ENCODE results near the gene ICOS.
A peak's percentile ranks its signal among the peaks of the same experiment; 100 is the strongest.
"Not testable (repeated sequence)": the region's sequence is repeated elsewhere in the genome, so short reads cannot be mapped to it uniquely, and the experiment has no call there.

Gene ICOS

DNA sequence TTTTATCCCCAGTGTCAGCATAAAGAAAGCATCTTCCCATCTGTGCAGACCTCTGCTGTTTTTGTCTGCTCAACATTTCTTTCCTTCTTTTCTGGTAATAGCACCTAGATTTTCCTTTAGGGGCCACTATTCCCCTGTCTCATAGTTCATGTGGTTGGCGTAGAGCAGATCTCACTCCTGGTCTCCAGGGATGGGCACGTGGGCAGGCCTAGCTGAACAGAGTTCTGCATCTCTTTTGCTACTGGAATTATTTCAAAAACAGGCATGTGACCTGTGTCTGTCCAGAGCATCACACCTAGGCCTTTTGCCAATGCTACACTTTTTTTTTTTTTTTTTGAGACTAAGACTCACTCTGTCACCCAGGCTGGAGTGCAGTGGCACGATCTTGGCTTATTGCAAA, 17.7 kb upstream of the ICOS start:
- no peak for DNase-seq

DNA sequence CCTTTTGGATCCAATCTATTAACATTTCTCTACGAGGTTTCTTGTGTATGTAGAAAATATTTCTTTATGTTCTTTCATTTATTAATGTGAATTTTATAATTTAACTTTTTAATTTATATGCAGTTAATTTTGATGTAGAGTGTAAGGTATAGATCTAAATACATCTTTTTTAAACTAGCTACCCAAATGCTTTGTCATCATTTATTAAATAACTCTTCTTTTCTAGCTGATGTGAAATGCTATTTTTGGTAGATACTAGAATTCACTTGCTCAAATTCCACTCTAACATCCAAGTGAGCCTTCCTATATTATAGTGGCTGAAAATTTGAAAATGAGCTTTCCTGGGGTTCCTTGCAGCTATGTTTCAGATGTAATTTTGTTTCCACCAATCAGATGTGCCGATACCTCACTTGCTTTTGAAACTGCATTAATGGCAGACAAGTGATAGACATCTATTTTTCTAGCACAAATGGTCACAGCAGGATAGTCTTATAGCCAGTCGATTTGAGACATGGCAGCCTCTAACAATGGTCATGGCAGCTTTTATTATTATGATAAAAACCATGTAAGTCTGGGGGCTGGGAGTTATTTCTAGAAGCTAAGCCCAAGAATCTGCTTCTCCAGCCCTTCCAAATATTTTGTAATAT, 10.9 kb upstream of the ICOS start:
- no peak for DNase-seq

DNA sequence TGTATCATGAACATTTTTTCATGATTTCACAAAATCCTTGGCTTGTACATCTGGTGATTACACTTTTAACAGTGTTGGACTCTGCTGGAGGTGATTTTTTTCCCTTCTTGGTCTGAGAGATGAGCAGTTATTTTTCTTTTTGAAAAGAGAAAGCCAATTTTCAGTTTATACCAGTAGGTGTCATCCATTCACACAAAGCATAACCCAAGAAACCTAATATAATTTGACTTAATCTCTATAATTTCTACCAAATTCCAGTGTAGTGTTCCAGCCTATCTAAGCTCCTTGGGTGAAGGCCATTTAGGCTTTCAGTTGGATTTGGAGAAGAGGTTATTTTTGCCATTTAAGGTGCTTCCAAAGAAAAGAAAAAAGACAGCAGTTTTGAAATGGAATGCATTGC, 7.7 kb upstream of the ICOS start:
- peak; percentile 51 for DNase-seq

DNA sequence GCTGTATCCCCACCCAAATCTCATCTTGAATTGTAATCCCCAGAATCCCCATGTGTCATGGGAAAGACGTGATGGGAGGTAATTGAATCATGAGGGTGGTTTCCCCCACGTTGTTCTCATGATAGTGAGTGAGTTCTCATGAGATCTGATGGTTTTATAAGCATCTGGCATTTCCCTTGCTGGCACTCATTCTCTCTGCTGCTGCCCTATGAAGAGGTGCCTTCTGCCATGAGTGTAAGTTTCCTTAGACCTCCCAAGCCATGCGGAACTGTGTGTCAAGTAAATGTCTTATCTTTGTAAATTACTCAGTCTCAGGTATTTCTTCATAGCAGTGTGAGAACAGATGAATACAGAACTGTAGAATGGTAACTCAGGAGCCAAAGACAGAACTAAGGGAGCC, 5.3 kb upstream of the ICOS start:
- not testable (repeated sequence) for DNase-seq

DNA sequence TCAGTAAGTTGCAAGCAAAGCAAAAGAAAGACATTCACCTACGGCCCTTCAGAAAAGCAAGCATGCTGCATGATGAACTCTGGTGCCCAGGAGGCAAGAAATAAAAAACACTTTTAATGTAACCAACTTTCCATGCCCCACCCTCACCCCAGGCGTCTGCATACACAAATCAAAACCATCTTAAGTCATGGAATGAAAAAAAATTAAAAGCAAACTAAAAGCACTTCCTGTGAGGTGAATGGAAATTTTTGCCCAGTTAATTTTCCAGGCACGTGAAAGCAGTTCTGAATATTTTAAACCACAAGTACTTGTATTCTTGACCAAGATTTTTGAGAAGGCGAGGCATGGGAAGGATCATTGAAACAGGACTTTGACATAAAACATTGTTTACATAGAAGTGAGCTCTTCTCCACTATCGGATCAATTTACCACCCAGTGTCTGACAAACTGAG, 2.5 kb upstream of the ICOS start:
- peak; percentile 78 for DNase-seq

DNA sequence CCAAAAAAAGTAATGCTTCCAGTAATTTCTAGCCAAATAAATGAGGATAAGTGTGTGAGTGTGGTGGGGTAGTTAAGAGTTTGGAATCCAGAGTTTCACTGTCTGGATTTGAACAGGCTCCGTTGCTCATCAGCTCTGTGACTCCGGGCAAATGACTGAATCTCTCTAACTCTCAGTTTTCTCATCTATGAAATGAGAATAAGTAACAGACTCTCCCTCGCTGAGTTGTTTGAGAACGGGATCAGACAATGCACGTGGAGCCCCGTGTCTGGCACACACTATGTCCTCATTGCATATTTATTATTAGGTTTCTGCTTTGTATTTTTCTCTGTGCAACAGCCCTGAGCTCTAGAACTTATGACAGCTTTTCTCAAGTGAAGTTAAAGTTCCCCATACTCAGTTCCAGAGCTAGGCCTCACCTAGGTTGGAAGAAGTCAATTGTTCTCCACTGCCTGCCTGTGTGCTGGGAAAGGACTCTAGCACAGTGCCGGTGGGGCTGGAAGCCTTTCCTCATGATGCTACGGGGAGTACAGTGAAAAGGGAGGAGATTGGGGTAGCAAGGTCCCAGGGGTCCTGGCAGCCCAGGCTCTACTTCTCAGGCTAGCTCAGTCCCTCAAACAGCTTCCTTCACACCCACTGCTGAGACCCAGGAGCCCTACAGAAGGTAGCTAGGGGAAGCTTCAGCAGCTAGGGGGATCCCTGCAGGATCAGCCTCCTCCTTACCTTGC, 1.7 kb upstream of the ICOS start:
- peak; percentile 42 for DNase-seq

DNA sequence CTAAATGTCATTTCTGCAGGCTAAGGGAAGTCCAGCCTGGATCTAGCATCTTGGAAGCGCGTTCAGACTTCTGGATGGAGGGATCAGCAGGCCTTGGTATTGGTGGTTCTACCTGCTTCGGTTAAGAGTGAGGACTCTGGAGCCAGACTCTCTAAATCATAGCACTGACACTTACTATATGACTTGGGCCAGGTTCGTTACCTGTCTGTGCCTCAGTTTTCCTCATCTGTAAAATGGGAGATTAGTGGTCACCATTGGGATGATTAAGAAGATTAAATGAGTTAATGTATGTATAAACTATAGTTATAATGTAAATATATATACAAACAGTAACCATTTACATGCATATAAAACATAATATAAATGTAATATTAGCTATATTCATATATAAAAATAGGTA, 995 bp upstream of the ICOS start:
- DNase-seq: no peak

DNA sequence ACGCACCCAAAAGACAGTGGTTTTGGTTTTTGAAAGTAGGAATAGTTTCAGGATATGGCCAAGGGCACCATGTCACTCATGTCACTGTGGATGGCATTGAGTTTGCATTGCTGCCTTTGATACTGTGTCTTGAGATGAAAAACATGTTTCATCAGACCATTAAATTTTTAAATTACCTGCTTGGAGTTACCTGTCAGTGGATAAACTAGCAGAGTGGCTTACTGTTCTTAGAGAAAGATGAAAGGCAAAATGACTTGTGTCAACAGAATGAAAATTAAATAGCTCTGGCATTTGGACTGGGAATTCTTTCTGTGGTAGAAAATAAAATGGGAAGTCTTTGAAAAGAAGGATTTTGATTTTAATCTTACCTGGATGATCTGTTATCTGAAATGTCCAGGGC, 386 bp downstream of the ICOS start:
- DNase-seq: no peak

DNA sequence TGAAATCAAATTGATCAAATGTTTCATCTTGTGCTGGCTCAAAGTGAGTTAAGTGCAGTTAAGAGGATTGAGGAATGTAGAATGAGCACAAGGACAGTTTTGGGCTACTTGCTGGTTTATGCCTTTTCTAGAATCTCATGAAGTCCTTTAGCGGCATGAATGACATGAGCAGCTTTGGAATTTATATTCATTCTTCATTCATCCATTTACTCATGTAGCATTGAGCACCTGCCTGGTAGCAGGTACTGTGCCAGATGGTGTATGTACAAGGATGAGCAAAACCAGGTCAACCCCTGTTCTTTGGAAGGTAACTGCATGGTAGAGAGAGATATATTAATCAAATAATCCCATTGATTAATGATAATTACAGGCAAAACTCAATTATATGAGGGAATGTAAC, 1.2 kb downstream of the ICOS start:
- DNase-seq: peak; percentile 32

DNA sequence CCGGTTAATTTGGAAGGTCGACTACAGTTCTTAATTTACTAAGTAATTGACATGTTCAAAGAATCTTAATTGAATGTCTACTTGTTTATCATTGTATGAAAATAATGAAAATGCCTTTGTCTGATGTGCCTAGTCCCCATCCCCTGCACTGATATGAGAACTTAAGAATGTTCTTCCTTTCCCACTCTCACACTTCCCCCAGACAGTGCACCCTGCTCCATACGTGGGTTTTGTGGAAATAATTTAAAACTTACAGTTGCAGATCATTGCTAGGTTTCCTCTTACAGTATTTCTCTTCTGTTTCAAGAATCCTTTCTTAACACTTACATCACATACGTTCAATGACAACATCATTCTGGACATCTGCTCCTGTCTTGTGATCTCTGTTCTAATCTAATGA, 3.5 kb downstream of the ICOS start:
- DNase-seq: no peak

DNA sequence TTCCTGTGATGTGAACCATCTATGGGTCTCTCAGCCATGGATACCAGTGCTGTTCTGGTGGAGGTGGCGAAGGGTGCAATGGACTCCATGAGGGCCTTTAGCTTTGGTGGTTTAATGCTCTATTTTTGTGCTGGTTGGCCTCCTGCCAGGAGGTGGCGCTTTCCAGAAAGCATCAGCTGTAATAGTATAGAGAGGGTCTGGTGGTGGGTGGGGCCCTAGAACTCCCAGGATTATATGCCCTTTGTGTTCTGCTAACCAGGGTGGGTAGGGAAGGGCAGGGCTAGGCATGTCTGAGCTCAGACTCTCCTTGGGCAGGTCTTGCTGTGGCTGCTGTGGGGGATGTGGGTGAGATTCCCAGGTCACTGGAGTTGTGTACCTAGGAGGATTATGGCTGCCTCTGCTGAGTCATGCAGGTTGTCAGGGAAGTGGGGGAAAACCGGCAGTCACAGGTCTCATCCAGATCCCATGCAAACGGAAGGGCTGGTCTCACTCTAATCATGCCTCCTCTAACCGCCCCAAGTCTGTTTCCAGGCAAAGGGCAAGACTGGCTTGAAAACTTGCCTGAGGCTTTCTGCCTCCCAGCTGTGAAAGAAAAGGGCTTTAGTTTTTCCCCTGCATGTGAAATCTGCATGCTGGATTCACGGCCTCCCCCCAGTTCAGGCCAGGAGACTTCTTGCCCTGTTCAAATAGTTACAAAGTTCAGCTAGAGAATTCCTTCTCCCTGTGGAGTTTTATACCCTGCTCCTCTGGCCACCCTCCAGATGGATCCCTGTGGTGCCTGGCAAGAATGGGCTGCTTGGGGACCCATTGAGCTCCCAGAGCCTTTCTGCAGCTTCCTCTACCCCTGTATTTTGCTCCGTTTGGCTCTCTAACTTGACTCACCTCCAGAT, 7.2 kb downstream of the ICOS start:
- peak; percentile 59 for DNase-seq

DNA sequence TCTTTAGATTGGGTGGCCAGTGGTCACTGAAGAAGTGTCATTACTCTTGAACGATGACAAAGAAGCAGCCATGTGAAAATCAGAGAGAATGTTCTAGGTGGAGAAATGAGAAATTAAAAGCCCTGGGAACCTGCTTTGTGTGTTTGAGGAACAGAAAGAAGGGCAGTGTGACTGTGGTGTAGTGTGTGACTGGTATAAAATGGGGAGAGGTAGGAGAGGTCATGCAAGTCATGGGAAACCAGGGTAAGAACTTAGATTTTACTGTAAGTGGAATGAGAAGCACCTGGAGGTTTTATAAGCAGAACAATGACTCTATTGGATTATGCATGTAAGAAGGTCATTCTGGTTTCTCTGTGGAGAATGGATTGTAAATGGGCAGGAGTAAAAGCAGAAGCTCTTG, 12.2 kb downstream of the ICOS start:
- DNase-seq: no peak

DNA sequence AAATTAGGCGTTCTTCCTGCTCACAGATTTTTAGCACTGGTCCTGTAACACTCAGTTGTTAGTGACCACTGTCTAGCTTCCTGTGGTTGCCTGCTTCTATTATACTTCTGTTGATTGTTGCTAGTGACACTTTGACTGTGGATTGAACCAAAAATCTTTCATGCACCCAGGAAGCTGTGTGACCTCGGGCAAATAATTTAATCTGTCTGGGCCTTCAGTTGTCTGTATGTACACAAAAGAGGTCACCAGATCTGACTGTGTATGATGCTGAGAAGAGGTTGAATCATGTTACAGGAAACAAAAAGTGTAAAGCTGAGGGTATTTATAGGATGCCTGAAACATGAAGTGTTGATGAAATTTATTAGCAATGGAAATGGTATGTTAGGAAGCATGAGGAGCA, 12.7 kb downstream of the ICOS start:
- DNase-seq: peak; percentile 58

DNA sequence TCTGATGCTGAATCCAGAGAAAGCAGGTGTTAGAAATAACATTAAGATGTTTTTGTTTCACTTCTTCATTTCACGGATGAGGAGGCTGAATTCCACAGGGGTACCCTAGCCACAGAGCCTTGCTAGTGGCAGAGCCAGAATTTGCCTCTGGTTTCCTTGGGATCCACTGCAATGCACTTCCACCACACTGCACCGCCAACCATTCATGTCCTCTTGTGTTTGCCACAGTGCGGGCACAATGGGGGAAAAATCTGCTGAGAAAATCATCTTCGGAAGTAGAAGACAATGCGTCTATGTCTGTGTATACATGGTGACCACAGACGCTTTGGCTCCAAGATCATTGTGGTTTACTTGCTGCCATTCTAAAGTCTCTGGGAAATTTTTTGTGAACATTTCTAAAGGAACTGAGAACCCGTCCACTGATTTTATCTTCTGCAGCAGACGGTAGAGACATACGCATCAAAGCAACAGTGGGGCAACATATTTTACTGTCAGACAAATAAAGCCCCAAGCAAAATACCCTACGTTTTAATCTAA, 14.9 kb downstream of the ICOS start:
- DNase-seq: peak; percentile 69

DNA sequence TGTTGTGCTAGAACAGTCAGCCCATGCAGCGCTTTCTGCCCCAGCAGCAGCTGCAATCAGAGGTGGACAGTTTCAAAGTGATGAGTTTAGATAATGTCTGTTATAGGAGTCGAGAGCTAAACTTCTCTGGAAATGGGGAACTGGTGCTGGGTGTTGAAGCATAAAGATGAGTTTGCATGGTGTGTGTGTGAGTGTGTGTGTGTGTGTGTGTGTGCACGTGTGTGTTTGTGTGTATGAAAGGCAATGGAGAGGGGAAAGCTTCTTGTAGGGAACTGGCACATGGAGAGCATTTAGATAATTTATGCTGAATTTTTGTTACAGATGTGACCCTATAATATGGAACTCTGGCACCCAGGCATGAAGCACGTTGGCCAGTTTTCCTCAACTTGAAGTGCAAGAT, 22.7 kb downstream of the ICOS start:
- DNase-seq: no peak

DNA sequence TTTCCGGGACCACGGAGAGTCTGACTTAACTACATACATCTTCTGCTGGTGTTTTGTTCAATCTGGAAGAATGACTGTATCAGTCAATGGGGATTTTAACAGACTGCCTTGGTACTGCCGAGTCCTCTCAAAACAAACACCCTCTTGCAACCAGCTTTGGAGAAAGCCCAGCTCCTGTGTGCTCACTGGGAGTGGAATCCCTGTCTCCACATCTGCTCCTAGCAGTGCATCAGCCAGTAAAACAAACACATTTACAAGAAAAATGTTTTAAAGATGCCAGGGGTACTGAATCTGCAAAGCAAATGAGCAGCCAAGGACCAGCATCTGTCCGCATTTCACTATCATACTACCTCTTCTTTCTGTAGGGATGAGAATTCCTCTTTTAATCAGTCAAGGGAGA, 23.1 kb downstream of the ICOS start:
- no peak for DNase-seq

DNA sequence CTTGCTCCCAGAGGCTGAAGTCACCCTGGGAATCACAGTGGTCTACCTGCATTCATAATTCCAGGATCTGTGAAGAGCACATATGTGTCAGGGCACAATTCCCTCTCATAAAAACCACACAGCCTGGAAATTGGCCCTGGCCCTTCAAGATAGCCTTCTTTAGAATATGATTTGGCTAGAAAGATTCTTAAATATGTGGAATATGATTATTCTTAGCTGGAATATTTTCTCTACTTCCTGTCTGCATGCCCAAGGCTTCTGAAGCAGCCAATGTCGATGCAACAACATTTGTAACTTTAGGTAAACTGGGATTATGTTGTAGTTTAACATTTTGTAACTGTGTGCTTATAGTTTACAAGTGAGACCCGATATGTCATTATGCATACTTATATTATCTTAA, 24.2 kb downstream of the ICOS start:
- no peak for DNase-seq

DNA sequence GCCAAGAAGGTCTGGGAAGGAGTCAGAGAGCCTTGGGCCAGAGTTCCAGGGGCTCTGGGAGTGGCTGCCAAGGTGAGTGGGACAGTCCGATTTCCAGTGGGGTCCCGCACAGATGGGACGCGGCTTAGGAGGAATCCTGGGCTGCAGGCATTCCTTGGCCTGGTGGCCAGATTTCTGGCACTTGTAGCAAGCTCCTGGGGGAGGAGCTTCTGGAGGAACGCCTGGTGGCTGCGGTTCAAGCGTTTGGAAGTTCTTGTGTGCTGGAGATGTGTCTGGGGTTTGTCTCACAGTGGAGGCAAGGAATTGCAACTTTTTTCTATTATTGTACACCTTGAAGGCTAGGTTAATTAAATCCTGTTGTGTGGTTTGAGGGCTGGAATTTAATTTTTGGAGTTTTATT, 28.6 kb downstream of the ICOS start:
- DNase-seq: not testable (repeated sequence)

DNA sequence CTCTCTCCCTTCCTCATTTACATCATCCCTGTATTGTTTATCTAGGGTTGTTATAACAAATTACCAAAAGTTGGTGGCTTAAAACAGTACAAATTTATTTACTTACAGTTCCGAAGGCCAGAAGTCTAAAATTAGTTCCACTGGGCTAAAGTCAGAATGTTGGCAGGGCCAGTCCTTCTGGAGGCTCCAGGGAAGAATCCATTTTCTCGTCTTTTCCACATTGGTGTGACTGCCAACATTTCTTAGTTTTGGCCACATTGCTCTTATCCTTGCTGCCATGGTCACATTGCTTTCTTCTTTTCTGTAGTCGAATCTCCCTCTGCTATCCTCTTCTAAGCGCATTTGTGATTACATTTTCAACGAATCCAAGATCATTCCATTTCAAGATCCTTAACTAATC, 34.7 kb downstream of the ICOS start:
- DNase-seq: no peak

DNA sequence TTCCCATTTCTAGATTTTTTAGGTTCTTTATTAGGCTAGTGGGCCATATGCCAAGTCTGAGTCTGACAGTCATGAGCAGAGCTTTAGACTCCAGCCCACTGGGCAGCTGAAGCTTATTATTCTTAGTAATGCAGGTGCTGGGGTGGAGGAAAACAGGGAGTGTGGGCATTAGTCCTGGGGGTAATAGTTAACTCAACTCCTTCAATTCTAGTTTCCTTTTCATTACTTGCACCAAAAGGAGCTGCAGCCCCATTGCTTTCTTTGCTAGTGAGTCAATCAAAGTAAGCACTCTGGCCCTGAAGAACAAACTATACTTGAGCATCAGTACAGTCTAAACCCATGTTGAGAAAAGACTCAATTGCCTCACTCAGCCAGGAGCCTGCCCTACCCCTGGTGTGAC, 35.5 kb downstream of the ICOS start:
- no peak for DNase-seq

DNA sequence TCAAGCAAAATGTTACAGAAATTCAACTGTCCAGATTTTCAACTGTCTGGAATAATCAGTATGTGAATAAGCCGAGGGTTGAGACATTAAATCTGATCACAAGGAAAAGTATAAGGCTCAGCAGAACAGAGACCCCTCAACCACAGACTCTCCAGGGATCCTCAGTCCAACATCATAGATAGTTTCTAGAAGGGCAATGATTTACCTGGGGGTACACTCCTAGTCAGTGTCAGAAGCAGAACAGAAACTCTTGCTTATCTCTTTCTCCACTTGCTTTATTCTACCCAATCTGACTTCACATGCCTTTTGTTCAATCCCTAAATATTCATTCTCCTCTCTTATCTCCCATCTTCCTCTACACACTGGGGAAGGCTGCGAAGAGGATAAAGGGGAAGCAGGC, 36.4 kb downstream of the ICOS start:
- DNase-seq: no peak

DNA sequence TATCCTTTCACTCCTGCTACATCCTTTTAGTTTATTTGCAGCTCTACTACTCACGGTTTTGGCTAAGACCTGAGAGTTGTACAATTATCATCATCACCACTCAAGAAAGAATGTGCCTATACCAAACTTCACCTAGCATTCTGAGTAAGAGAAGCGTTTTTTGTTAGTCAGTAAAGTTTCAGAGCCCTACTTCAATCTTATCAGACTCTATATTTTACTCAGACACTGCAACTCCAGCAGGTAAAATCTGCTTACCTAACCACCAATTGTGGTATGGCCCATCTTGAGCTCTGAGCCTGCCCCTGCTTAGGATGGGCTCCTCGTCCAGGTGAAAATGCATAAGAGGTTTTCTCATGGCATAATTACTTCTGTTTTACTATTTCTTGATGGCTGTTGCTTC, 37.1 kb downstream of the ICOS start:
- DNase-seq: peak; percentile 66

DNA sequence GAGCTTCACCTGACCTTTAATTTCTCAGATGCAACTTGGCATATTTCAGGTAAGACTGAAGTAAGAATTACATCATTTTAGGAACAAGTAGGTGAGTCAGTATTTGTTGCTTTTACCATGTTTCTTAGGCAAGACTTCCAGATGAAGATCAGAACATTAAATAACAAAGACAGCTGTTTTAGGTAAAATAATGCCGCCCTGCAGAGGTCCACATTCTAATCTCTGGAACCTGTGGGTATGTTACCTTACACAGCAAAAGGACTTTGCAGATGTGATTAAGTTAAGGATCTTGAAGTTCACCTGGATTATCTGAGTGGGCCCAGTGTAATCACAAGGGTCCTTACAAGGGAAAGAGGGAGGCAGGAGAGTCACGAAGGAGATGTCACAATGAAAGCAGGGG, 39.3 kb downstream of the ICOS start:
- no peak for DNase-seq

DNA sequence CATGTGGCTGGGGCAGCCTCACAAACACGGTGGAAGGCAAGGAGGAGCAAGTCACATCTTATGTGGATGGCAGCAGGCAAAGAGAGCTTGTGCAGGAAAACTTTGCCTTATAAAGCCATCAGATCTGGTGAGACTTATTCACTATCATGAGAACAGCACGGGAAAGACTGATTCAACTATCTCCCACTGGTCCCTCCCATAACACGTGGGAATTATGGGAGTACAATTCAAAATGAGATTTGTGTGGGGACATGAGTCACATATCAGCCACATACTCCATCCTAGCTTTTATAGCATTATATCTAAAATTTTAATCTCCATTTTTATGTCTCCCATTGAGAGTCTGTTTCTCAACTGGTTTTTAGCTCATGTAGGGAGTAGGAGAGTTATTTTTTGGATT, 45.7 kb downstream of the ICOS start:
- no peak for DNase-seq

Data from activated CD4-positive, alpha-beta T cell treated with anti-CD3 and anti-CD28 coated beads, Interleukin-2, amount 50 U/mL, for 16 hours (primary cell).